GM18858 (cell line): ENCODE data around the gene ERG.

Source experiments
- ATAC-seq: cut with Tn5 transposase; IDR thresholded peaks from one replicate; pipeline ENCODE4 v1.9.1; 2021; ENCODE audit not compliant: unreplicated experiment

The ERG gene

GRCh38 chr21:38474796-38475195 lies 23.5 kb downstream of the ERG start:
- no peak for ATAC-seq

- no peak for ATAC-seq
These were observed 24.2 kb downstream of the ERG start for GRCh38 chr21:38474124-38474523.

GRCh38 chr21:38472412-38473108 lies 25.7 kb downstream of the ERG start:
- no peak for ATAC-seq

GRCh38 chr21:38471766-38472165 lies 26.5 kb downstream of the ERG start:
- no peak for ATAC-seq

GRCh38 chr21:38470755-38471154 lies 27.5 kb downstream of the ERG start:
- no peak for ATAC-seq

GRCh38 chr21:38469642-38470041 lies 28.6 kb downstream of the ERG start:
- ATAC-seq = no peak

GRCh38 chr21:38468989-38469388 lies 29.3 kb downstream of the ERG start:
- no peak for ATAC-seq

- ATAC-seq = no peak
These were observed 30.4 kb downstream of the ERG start for GRCh38 chr21:38467911-38468310.

- ATAC-seq = no peak
These were observed 30.9 kb downstream of the ERG start for GRCh38 chr21:38467374-38467773.

- no peak for ATAC-seq
These were observed 38.0 kb downstream of the ERG start for GRCh38 chr21:38460171-38460742.

GRCh38 chr21:38459490-38459889 lies 38.8 kb downstream of the ERG start:
- no peak for ATAC-seq

GRCh38 chr21:38455403-38455802 lies 42.9 kb downstream of the ERG start:
- no peak for ATAC-seq

GRCh38 chr21:38454702-38455101 lies 43.6 kb downstream of the ERG start:
- ATAC-seq = no peak

GRCh38 chr21:38454161-38454560 lies 44.1 kb downstream of the ERG start:
- no peak for ATAC-seq

GRCh38 chr21:38448671-38449385 lies 49.4 kb downstream of the ERG start:
- ATAC-seq = no peak

- ATAC-seq = no peak
These were observed 50.7 kb downstream of the ERG start for GRCh38 chr21:38447611-38448010.

GRCh38 chr21:38444691-38445090 lies 53.6 kb downstream of the ERG start:
- ATAC-seq = no peak

- no peak for ATAC-seq
These were observed 55.2 kb downstream of the ERG start for GRCh38 chr21:38443110-38443509.

- no peak for ATAC-seq
These were observed 57.1 kb downstream of the ERG start for GRCh38 chr21:38441153-38441552.

- ATAC-seq = no peak
These were observed 57.5 kb downstream of the ERG start for GRCh38 chr21:38440746-38441145.

- no peak for ATAC-seq
These were observed 58.3 kb downstream of the ERG start for GRCh38 chr21:38439957-38440356.

GRCh38 chr21:38439426-38439825 lies 58.9 kb downstream of the ERG start:
- ATAC-seq = no peak
